ENCODE data around the gene SSTR5. TPM values are rescaled to one million over a fixed set of nuclear protein-coding genes. Genes with fewer than 3 reads are reported as not detected.

SSTR5 gene
- total and polyA plus RNA-seq, 2 of the 4 experiments (the other 2 are of a cell fraction), result not detected

DNA sequence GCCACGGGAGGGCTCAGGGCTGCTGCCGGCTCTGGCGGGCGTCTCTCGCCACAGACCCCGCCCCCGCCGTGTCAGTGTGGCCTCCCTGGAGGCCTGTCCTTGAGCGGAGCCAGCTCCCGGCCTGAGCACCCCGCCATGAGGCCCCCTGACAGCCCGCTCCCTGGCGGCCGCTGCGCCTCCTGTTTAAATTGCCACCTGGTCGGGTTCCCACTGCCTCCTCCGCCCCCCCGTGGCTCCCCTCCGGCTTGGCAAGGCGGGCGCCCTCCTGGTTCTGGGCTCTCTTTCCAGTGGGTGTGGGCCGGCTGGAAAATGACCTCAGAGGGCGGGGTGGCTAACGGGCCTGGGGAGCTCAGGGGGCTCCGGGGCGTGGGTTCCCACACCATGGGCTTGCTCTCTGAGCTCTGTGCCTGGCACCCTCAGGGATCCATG is 42.1 kb upstream of the SSTR5 start:
- Histone ChIP-seq H2AK9ac (replicated peaks; ENCODE audit: low read depth, low read length, poor library complexity) (no peak overlapping the region), H4K5ac (ENCODE audit: low read depth, low read length) (no peak overlapping the region), H3K9ac (ENCODE audit: low read depth, low read length) (no peak overlapping the region), H4K8ac (ENCODE audit: low read depth in 2 of 2, low read length in 2 of 2) (no peak overlapping the region), H3K4ac (ENCODE audit: low read depth, low read length) (no peak overlapping the region), H2BK20ac (ENCODE audit: low read depth, low read length) (no peak overlapping the region), H3K23ac (ENCODE audit: low read depth, low read length) (no peak overlapping the region), H3K56ac (ENCODE audit: extremely low read depth, insufficient read depth, low read length) (no peak overlapping the region), H3K27me3 (ENCODE audit: control insufficient read depth, insufficient read depth, low read length) (peaks cover 19% of the 10 kb centered on the region; the same call in 1 of the 2 replicates), H3K36me3 (ENCODE audit: control insufficient read depth, insufficient read depth, low read length) (no peaks in the 10 kb centered on the region), H2BK120ac (ENCODE audit: low read depth, low read length) (no peak overlapping the region), H3K18ac (ENCODE audit: low read depth, low read length) (no peak overlapping the region), H2AK5ac (ENCODE audit: low read depth, low read length) (no peak overlapping the region), H3K4me2 (ENCODE audit: low read depth, low read length) (no peak overlapping the region), H4K91ac (ENCODE audit: insufficient read depth, low read depth, low read length) (no peak overlapping the region), H3K9me1 (ENCODE audit: insufficient read depth, low read length) (no peaks in the 10 kb centered on the region), H2BK15ac (ENCODE audit: low read depth, low read length) (no peak overlapping the region), H3K9me3 (ENCODE audit: control insufficient read depth, insufficient read depth, low read length) (no peaks in the 10 kb centered on the region; the same call in 1 of the 2 replicates), H2BK5ac (ENCODE audit: low read depth, low read length, poor library complexity, severe bottlenecking) (no peak overlapping the region), H3K79me1 (ENCODE audit: low read depth in 1 of 2, low read length in 2 of 2) (no peaks in the 10 kb centered on the region), H2AFZ (replicated peaks; ENCODE audit: low read length, poor library complexity) (no peak overlapping the region), H3K4me3 (ENCODE audit: insufficient read depth, low read depth, low read length) (no peak overlapping the region), H3K14ac (replicated peaks; ENCODE audit: low read depth, low read length) (no peak overlapping the region), H3K4me1 (ENCODE audit: control insufficient read depth, insufficient read depth, low read length) (no peaks in the 10 kb centered on the region), H3K27ac (ENCODE audit: insufficient read depth, low read length) (no peak overlapping the region), H4K20me1 (ENCODE audit: insufficient read depth, low read length) (no peaks in the 10 kb centered on the region)
- in situ Hi-C loops (cut with MboI; ENCODE audit: low sequenced_read_pairs), result no loop called here
- dilution Hi-C loops (cut with HindIII; ENCODE audit: low sequenced_read_pairs, unreplicated experiment), result no loop called here
- 25% methylated on average over 13 of the region's 26 CpGs; no CpG with 5 or more reads in 1 of the 2 experiments for WGBS, 2 experiments (ENCODE audit: extremely low coverage in 2 of 2, insufficient read length in 1 of 2)
- intact Hi-C loops (cut with micrococcal nuclease), result no loop called here
- DNase-seq (no peak), ATAC-seq (ENCODE audit: low read depth) (no peak)
- POLR2A ChIA-PET (ENCODE audit: unreplicated experiment), result no interaction called here
- no TSS peak for BruUV-seq (replicated peaks)
- no peak for TF ChIP-seq MXI1 (IDR thresholded peaks at IDR 0.05; ENCODE audit: borderline replicate concordance, low read depth, low read length)
- TF ChIP-seq, protein P1, sequence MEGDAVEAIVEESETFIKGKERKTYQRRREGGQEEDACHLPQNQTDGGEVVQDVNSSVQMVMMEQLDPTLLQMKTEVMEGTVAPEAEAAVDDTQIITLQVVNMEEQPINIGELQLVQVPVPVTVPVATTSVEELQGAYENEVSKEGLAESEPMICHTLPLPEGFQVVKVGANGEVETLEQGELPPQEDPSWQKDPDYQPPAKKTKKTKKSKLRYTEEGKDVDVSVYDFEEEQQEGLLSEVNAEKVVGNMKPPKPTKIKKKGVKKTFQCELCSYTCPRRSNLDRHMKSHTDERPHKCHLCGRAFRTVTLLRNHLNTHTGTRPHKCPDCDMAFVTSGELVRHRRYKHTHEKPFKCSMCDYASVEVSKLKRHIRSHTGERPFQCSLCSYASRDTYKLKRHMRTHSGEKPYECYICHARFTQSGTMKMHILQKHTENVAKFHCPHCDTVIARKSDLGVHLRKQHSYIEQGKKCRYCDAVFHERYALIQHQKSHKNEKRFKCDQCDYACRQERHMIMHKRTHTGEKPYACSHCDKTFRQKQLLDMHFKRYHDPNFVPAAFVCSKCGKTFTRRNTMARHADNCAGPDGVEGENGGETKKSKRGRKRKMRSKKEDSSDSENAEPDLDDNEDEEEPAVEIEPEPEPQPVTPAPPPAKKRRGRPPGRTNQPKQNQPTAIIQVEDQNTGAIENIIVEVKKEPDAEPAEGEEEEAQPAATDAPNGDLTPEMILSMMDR (conservative IDR thresholded peaks at IDR 0.05; ENCODE audit: low read depth, low read length), result no peak
- no peak for TF ChIP-seq RCOR1 (IDR thresholded peaks at IDR 0.05; ENCODE audit: insufficient replicate concordance, low read length)
- TF ChIP-seq FOS (IDR thresholded peaks at IDR 0.05; ENCODE audit: low read depth, low read length), result no peak
- TF ChIP-seq SMC3 (IDR thresholded peaks at IDR 0.05; ENCODE audit: low read depth, low read length), result no peak
- no peak for TF ChIP-seq MAZ (IDR thresholded peaks at IDR 0.05; ENCODE audit: borderline replicate concordance, low read depth, low read length)
- no peak for TF ChIP-seq POLR2A (IDR thresholded peaks at IDR 0.05; ENCODE audit: low read depth, low read length)
- TF ChIP-seq CHD1 (IDR thresholded peaks at IDR 0.05; ENCODE audit: low read depth, low read length), result no peak
- TF ChIP-seq NFE2L2 (IDR thresholded peaks at IDR 0.05; ENCODE audit: low read depth, low read length), result no peak
- TF ChIP-seq RFX5 (IDR thresholded peaks at IDR 0.05; ENCODE audit: low read depth, low read length), result no peak
- no peak for TF ChIP-seq MAFK (IDR thresholded peaks at IDR 0.05; ENCODE audit: low read depth, low read length)
- TF ChIP-seq CEBPB (IDR thresholded peaks at IDR 0.05; ENCODE audit: low read depth, low read length), result no peak
- TF ChIP-seq, protein P2, sequence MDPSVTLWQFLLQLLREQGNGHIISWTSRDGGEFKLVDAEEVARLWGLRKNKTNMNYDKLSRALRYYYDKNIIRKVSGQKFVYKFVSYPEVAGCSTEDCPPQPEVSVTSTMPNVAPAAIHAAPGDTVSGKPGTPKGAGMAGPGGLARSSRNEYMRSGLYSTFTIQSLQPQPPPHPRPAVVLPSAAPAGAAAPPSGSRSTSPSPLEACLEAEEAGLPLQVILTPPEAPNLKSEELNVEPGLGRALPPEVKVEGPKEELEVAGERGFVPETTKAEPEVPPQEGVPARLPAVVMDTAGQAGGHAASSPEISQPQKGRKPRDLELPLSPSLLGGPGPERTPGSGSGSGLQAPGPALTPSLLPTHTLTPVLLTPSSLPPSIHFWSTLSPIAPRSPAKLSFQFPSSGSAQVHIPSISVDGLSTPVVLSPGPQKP (IDR thresholded peaks at IDR 0.05; ENCODE audit: borderline replicate concordance, low read depth, low read length), result no peak
- TF ChIP-seq, protein P3, sequence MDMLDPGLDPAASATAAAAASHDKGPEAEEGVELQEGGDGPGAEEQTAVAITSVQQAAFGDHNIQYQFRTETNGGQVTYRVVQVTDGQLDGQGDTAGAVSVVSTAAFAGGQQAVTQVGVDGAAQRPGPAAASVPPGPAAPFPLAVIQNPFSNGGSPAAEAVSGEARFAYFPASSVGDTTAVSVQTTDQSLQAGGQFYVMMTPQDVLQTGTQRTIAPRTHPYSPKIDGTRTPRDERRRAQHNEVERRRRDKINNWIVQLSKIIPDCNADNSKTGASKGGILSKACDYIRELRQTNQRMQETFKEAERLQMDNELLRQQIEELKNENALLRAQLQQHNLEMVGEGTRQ (IDR thresholded peaks at IDR 0.05; ENCODE audit: low read depth, low read length), result no peak
- CTCF ChIA-PET, result no interaction called here

Measured in IMR-90 (cell line).